ENCODE data around the gene AGPAT2. TPM values are rescaled to one million over a fixed set of nuclear protein-coding genes. Genes with fewer than 3 reads are reported as not detected.
"Not testable (repeated sequence)": the region's sequence is repeated elsewhere in the genome, so short reads cannot be mapped to it uniquely, and the experiment has no call there.

AGPAT2 gene
- total and polyA plus RNA-seq, 2 experiments from 2014 or later, result 31.8 to 44.7 TPM

GRCh38 chr9:136632072-136632471 lies 55.2 kb downstream of the AGPAT2 start:
- H3K79me2 ChIP-seq (replicated peaks; ENCODE audit: insufficient read depth); ATAC-seq; DNase-seq (ENCODE audit: low spot score); H3K36me3 ChIP-seq (ENCODE audit: insufficient read depth); H3K27ac Mint-ChIP-seq; H3K4me1 Mint-ChIP-seq; H3K4me2 ChIP-seq; H3K9me3 Mint-ChIP-seq; H3K27ac ChIP-seq (ENCODE audit: low read depth); H3K4me3 ChIP-seq; H3K27me3 ChIP-seq (ENCODE audit: insufficient read depth); H3K4me1 ChIP-seq (ENCODE audit: insufficient read depth); H2AFZ ChIP-seq; H3K4me3 Mint-ChIP-seq; H4K20me1 ChIP-seq (replicated peaks; ENCODE audit: insufficient read depth); H3K9me2 ChIP-seq (ENCODE audit: insufficient read depth); H3K36me3 Mint-ChIP-seq (ENCODE audit: low read depth); H3K27me3 Mint-ChIP-seq (ENCODE audit: insufficient read depth, low read depth, poor library complexity): not testable (repeated sequence)
- H3F3A ChIP-seq (replicated peaks; ENCODE audit: low read depth), result peaks cover 16% of the 10 kb centered on the region

- Histone ChIP-seq H3K79me2 (replicated peaks; ENCODE audit: insufficient read depth) (no peaks in the 10 kb centered on the region), H3K9me2 (ENCODE audit: insufficient read depth) (no peaks in the 10 kb centered on the region), H3K36me3 (ENCODE audit: insufficient read depth) (no peaks in the 10 kb centered on the region), H3K4me1 (ENCODE audit: insufficient read depth) (no peaks in the 10 kb centered on the region), H3K27me3 (ENCODE audit: insufficient read depth) (no peaks in the 10 kb centered on the region), H3K4me3 (no peak overlapping the region), H2AFZ (no peak overlapping the region; the same call in 1 of the 2 replicates), H3K4me2 (no peak overlapping the region), H4K20me1 (replicated peaks; ENCODE audit: insufficient read depth) (no peaks in the 10 kb centered on the region), H3K27ac (ENCODE audit: low read depth) (no peak overlapping the region), H3F3A (replicated peaks; ENCODE audit: low read depth) (peaks cover 16% of the 10 kb centered on the region)
- Mint-ChIP-seq H3K27me3 (ENCODE audit: insufficient read depth, low read depth, poor library complexity) (no peaks in the 10 kb centered on the region), H3K4me3 (no peak overlapping the region), H3K27ac (no peak overlapping the region), H3K4me1 (peaks cover 8% of the 10 kb centered on the region; the same call in 2 of the 3 replicates), H3K36me3 (ENCODE audit: low read depth) (no peaks in the 10 kb centered on the region), H3K9me3 (no peaks in the 10 kb centered on the region)
- no peak for TF ChIP-seq POLR2AphosphoS5 (IDR thresholded peaks at IDR 0.05; ENCODE audit: low read depth)
- no peak for TF ChIP-seq STAT1 (IDR thresholded peaks at IDR 0.05; ENCODE audit: unreplicated experiment)
- TF ChIP-seq EZH2 (IDR thresholded peaks at IDR 0.05; ENCODE audit: low read depth, unreplicated experiment), result no peak
- TF ChIP-seq, protein P1, sequence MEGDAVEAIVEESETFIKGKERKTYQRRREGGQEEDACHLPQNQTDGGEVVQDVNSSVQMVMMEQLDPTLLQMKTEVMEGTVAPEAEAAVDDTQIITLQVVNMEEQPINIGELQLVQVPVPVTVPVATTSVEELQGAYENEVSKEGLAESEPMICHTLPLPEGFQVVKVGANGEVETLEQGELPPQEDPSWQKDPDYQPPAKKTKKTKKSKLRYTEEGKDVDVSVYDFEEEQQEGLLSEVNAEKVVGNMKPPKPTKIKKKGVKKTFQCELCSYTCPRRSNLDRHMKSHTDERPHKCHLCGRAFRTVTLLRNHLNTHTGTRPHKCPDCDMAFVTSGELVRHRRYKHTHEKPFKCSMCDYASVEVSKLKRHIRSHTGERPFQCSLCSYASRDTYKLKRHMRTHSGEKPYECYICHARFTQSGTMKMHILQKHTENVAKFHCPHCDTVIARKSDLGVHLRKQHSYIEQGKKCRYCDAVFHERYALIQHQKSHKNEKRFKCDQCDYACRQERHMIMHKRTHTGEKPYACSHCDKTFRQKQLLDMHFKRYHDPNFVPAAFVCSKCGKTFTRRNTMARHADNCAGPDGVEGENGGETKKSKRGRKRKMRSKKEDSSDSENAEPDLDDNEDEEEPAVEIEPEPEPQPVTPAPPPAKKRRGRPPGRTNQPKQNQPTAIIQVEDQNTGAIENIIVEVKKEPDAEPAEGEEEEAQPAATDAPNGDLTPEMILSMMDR (conservative IDR thresholded peaks at IDR 0.05; ENCODE audit: low read depth in 2 of 2), result peak; percentile 81 to 99
- no peak for TF ChIP-seq EZH2phosphoT487 (IDR thresholded peaks at IDR 0.05; ENCODE audit: unreplicated experiment)
- TF ChIP-seq ZNF114 (CRISPR knock-in tag; IDR thresholded peaks at IDR 0.05), result no peak
- DNase-seq (ENCODE audit: low spot score) (peak; percentile 84), ATAC-seq (peak; percentile 75)
Measured at GRCh38 chr9:136631038-136632000, 55.9 kb downstream of the AGPAT2 start.

GRCh38 chr9:136630662-136630992 lies 56.6 kb downstream of the AGPAT2 start:
- H3K36me3 ChIP-seq (ENCODE audit: insufficient read depth), result no peaks in the 10 kb centered on the region
- H4K20me1 ChIP-seq (replicated peaks; ENCODE audit: insufficient read depth), result no peaks in the 10 kb centered on the region
- H3K4me1 Mint-ChIP-seq, result peaks cover 8% of the 10 kb centered on the region; the same call in 2 of the 3 replicates
- no peak for ATAC-seq
- peaks cover 16% of the 10 kb centered on the region for H3F3A ChIP-seq (replicated peaks; ENCODE audit: low read depth)
- no peaks in the 10 kb centered on the region for H3K36me3 Mint-ChIP-seq (ENCODE audit: low read depth)
- H3K27ac Mint-ChIP-seq, result no peak overlapping the region
- no peaks in the 10 kb centered on the region for H3K79me2 ChIP-seq (replicated peaks; ENCODE audit: insufficient read depth)
- H3K27me3 ChIP-seq (ENCODE audit: insufficient read depth), result no peaks in the 10 kb centered on the region
- no peak overlapping the region for H3K27ac ChIP-seq (ENCODE audit: low read depth)
- no peak overlapping the region for H3K4me2 ChIP-seq
- no peak overlapping the region for H2AFZ ChIP-seq
- H3K4me3 ChIP-seq, result no peak overlapping the region
- H3K9me2 ChIP-seq (ENCODE audit: insufficient read depth), result no peaks in the 10 kb centered on the region
- H3K27me3 Mint-ChIP-seq (ENCODE audit: insufficient read depth, low read depth, poor library complexity), result peaks cover 2% of the 10 kb centered on the region
- no peaks in the 10 kb centered on the region for H3K9me3 Mint-ChIP-seq
- TF ChIP-seq NANOG (IDR thresholded peaks at IDR 0.05; ENCODE audit: borderline replicate concordance) (no peak), ZNF114 (CRISPR knock-in tag; IDR thresholded peaks at IDR 0.05) (no peak)
- no peak overlapping the region for H3K4me3 Mint-ChIP-seq
- H3K4me1 ChIP-seq (ENCODE audit: insufficient read depth), result no peaks in the 10 kb centered on the region
- no peak for DNase-seq (ENCODE audit: low spot score)
